HepG2 (cell line): ENCODE results near the gene RFXANK. TPM values are rescaled to one million over a fixed set of nuclear protein-coding genes. Genes with fewer than 3 reads are reported as not detected.
"Not testable (repeated sequence)": the region's sequence is repeated elsewhere in the genome, so short reads cannot be mapped to it uniquely, and the experiment has no call there.

Experiments used
- ATAC-seq: fragments of 200-7000 bp; cut with Tn5 transposase; 3 replicates; pipeline ENCODE4 v1.9.1; 2020; ENCODE audit warnings: mild to moderate bottlenecking, moderate library complexity
- BruUV-seq: library from RNA; stranded (reverse); fragments of 400-500 nt; replicated peaks from 2 replicates; lab custom pipeline; 2021; lab: Mats Ljungman, UMichigan
- CTCF ChIA-PET: fragments of 300-600 bp; formaldehyde crosslinking; extraction: SDS; loops from one replicate; lab custom pipeline; 2021; ENCODE audit warnings: low total read pairs, inconsistent platforms, low intra/inter-chr PET ratio; lab: Yijun Ruan, JAX
- POLR2A ChIA-PET: fragments of 350-600 bp; sonication (Branson Sonifier 250); formaldehyde crosslinking; loops from one replicate; lab custom pipeline; 2020; ENCODE audit warnings: antibody characterized with exemption, inconsistent platforms; lab: Yijun Ruan, JAX
- DNase-seq: peaks from one replicate; pipeline ENCODE4 v3.0.0-alpha.2; 2015; ENCODE audit warnings: low spot score
- FAIRE-seq: peaks from 3 replicates; lab custom pipeline; 2011; peaks lifted over from hg19 to GRCh38; lab: Jason Lieb, UNC
- H2AFZ ChIP-seq: one replicate; pipeline ENCODE4 v1.6.1; 2011; ENCODE audit warnings: low read length, inconsistent platforms
- H3K27ac ChIP-seq: fragments of 300-600 bp; 3 replicates; pipeline ENCODE4 v1.8.0; 2011; ENCODE audit warnings: mixed run types, mild to moderate bottlenecking, mixed read lengths, low read length, inconsistent platforms; ENCODE audit not compliant: insufficient read depth; ENCODE audit errors: extremely low read length
- H3K27me3 ChIP-seq, 2 experiments: fragments of 200-600 bp in 1 of 2; 2 replicates in 1 of 2; 3 replicates in 1 of 2; pipeline versions ENCODE4 v1.6.0 to v1.8.0; 2011; ENCODE audit warnings: low read length in 2 of 2, mild to moderate bottlenecking in 2 of 2, moderate library complexity in 2 of 2, inconsistent platforms in 1 of 2; ENCODE audit not compliant: insufficient read depth in 2 of 2, control insufficient read depth in 1 of 2
- H3K36me3 ChIP-seq, 2 experiments: fragments of 200-600 bp in 1 of 2; replicated peaks in 1 of 2; 2 replicates in 1 of 2; 3 replicates in 1 of 2; pipeline versions ENCODE4 v1.5.1 to v1.8.0; 2011; ENCODE audit warnings: low read length in 2 of 2, inconsistent platforms in 1 of 2; ENCODE audit not compliant: insufficient read depth in 2 of 2, control insufficient read depth in 1 of 2
- H3K4me1 ChIP-seq: 2 replicates; pipeline ENCODE4 v1.5.1; 2012; ENCODE audit warnings: low read length, inconsistent platforms; ENCODE audit not compliant: insufficient read depth
- H3K4me2 ChIP-seq: 2 replicates; pipeline ENCODE4 v1.6.0; 2011; ENCODE audit warnings: low read depth, low read length, inconsistent platforms
- H3K4me3 ChIP-seq, 3 experiments: fragments of 200-600 bp in 1 of 3; sonication (generic), shearing (Covaris generic) in 1 of 3; replicated peaks in 1 of 3; 2 replicates each; pipeline ENCODE4 v1.5.1; 2011 to 2016; ENCODE audit warnings: low read length in 3 of 3, inconsistent platforms in 2 of 3, low read depth in 2 of 3, mild to moderate bottlenecking in 2 of 3, control low read depth in 1 of 3, mixed read lengths in 1 of 3; ENCODE audit not compliant: insufficient read depth in 1 of 3
- H3K79me2 ChIP-seq: one replicate; pipeline ENCODE4 v1.6.1; 2011; ENCODE audit warnings: low read length, inconsistent platforms; ENCODE audit not compliant: insufficient read depth
- H3K9ac ChIP-seq: 2 replicates; pipeline ENCODE4 v1.6.0; 2011; ENCODE audit warnings: mild to moderate bottlenecking, low read depth, low read length, inconsistent platforms; ENCODE audit not compliant: insufficient read depth
- H3K9me3 ChIP-seq: 2 replicates; pipeline ENCODE4 v1.5.1; 2012; ENCODE audit warnings: mild to moderate bottlenecking, low read length
- H4K20me1 ChIP-seq: 2 replicates; pipeline ENCODE4 v1.6.0; 2011; ENCODE audit warnings: inconsistent platforms, mild to moderate bottlenecking, low read length, moderate library complexity; ENCODE audit not compliant: insufficient read depth
- GZF1 ChIP-seq: sonication (generic); formaldehyde crosslinking; IDR thresholded peaks from 2 replicates; pipeline ENCODE4 v1.5.1; 2020; ENCODE audit warnings: mild to moderate bottlenecking, missing genetic modification reagents
- SMARCC2 ChIP-seq: fragments of 450-650 bp; IDR thresholded peaks from 2 replicates; pipeline ENCODE4 v1.6.1; 2017; ENCODE audit warnings: antibody characterized with exemption, mild to moderate bottlenecking
- WGBS: methylation state at CpG from one replicate; pipeline ENCODE4 v1.1.6; 2017; ENCODE audit warnings: low lambda C conversion rate; 5-methylcytosine and 5-hydroxymethylcytosine counted together
- in situ Hi-C: cut with HindIII; loops from 2 replicates; pipeline ENCODE4 v1.10.0; 2017; ENCODE audit warnings: low pct_unique_long_range_greater_than_20kb; ENCODE audit not compliant: extremely low pct_ligation_motif_present
- intact Hi-C: fragments of 100-400 bp; cut with micrococcal nuclease; formaldehyde crosslinking; loops from one replicate; pipeline ENCODE4 v1.10.0; 2022; ENCODE audit not compliant: unreplicated experiment
- polyA plus RNA-seq, 8 experiments: library from polyadenylated mRNA; depleted of rRNA in 3 of 8; stranded (reverse) in 7 of 8; unstranded in 1 of 8; fragments of >200 nt; fragmentation: Illumina TruSeq in 4 of 8; extraction: Trizol in 4 of 8; gene quantifications; 2 replicates each; pipeline versions ENCODE4 v1.2.1 to v1.2.3, GENCODE V29; 2011 to 2016; ENCODE audit warnings: low read depth in 4 of 8, missing spikeins in 1 of 8, mixed read lengths in 1 of 8; ENCODE audit not compliant: insufficient read depth in 1 of 8
- total RNA-seq, 5 experiments: library from RNA; depleted of rRNA; stranded (reverse); fragments of >200 nt; fragmentation: Illumina TruSeq; extraction: Trizol; gene quantifications; 2 replicates each; pipeline ENCODE4 v1.2.3, GENCODE V29; 2016; ENCODE audit warnings: low read depth in 1 of 5
- TF ChIP-seq, protein P1 (sequence below): sonication (generic); formaldehyde crosslinking; IDR thresholded peaks from 2 replicates; pipeline ENCODE4 v1.4.0; 2020; ENCODE audit warnings: missing genetic modification reagents, borderline replicate concordance

Gene RFXANK
- total and polyA plus RNA-seq, 2 of the 13 experiments (the other 11 are each of a cell fraction or from before 2014, with no cell fraction given) = 49.9 to 80.7 TPM

DNA sequence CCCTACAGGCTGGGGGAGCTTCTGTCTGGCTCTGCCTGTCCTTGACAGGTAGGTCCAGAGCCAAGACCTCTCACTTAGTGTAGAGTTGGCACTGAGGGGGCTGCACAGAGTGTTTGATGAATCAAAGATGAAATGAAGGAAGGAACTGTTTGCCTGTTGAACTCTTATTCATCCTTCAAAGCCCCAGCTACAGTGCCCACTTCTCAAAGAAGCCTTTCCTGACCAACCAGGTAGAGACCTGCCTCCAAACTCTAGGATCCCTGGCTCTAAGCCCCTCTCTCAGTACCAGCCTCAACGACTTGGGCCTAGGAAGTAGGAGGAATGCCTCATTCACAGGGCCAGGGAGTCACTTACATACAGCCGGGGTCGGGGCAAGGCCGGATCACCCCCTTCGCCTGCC is 44.7 kb upstream of the RFXANK start:
- Histone ChIP-seq H3K9me3 (no peaks in the 10 kb centered on the region), H3K4me3 (no peak overlapping the region), H3K27me3 (no peaks in the 10 kb centered on the region), H3K4me1 (no peaks in the 10 kb centered on the region), H3K27ac (no peak overlapping the region), H2AFZ (no peak overlapping the region), H3K4me2 (no peak overlapping the region), H3K36me3 (peaks cover 2 to 11% of the 10 kb centered on the region in 2 experiments; a peak in 3 of 5 replicates), H4K20me1 (no peaks in the 10 kb centered on the region), H3K9ac (no peak overlapping the region), H3K79me2 (no peaks in the 10 kb centered on the region)
- BruUV-seq = no TSS peak
- FAIRE-seq (no peak), ATAC-seq (no peak), DNase-seq (no peak)
- WGBS = no CpG with 5 or more reads among the region's 5 CpGs
- intact Hi-C loops = no loop called here
- ChIA-PET CTCF (interaction anchor here (5.0 kb wide), 1 partner anchor 27 kb away, joined by 88 read pairs; no protein-coding TSS in a partner anchor), POLR2A (no interaction called here)
- TF ChIP-seq, protein P1, sequence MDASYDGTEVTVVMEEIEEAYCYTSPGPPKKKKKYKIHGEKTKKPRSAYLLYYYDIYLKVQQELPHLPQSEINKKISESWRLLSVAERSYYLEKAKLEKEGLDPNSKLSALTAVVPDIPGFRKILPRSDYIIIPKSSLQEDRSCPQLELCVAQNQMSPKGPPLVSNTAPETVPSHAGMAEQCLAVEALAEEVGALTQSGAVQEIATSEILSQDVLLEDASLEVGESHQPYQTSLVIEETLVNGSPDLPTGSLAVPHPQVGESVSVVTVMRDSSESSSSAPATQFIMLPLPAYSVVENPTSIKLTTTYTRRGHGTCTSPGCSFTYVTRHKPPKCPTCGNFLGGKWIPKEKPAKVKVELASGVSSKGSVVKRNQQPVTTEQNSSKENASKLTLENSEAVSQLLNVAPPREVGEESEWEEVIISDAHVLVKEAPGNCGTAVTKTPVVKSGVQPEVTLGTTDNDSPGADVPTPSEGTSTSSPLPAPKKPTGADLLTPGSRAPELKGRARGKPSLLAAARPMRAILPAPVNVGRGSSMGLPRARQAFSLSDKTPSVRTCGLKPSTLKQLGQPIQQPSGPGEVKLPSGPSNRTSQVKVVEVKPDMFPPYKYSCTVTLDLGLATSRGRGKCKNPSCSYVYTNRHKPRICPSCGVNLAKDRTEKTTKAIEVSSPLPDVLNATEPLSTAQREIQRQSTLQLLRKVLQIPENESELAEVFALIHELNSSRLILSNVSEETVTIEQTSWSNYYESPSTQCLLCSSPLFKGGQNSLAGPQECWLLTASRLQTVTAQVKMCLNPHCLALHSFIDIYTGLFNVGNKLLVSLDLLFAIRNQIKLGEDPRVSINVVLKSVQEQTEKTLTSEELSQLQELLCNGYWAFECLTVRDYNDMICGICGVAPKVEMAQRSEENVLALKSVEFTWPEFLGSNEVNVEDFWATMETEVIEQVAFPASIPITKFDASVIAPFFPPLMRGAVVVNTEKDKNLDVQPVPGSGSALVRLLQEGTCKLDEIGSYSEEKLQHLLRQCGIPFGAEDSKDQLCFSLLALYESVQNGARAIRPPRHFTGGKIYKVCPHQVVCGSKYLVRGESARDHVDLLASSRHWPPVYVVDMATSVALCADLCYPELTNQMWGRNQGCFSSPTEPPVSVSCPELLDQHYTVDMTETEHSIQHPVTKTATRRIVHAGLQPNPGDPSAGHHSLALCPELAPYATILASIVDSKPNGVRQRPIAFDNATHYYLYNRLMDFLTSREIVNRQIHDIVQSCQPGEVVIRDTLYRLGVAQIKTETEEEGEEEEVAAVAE = no peak
- TF ChIP-seq GZF1 (CRISPR knock-in tag) = no peak
- no peak for TF ChIP-seq SMARCC2
- in situ Hi-C loops = no loop called here

DNA sequence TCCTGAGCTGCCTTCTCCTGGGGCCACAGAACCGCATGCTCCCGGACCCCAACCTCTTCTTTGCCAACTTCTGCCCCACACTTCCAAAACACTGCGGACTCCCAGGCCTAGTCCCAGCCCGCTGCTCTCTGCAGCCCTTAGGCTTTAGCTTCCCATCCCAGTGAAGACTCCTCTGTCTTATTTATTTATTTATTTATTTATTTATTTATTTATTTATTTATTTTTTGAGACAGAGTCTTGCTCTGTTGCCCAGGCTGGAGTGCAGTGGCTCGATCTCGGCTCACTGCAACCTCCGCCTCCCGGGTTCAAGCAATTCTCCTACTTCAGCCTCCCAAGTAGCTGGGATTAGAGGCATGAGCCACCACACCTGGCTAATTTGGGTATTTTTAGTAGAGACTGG is 43.6 kb upstream of the RFXANK start:
- FAIRE-seq, H3K79me2 ChIP-seq, H3K27ac ChIP-seq, H3K27me3 ChIP-seq, in situ Hi-C loops, H3K4me1 ChIP-seq, H3K4me2 ChIP-seq, H3K9me3 ChIP-seq, POLR2A ChIA-PET, H3K4me3 ChIP-seq, H2AFZ ChIP-seq, CTCF ChIA-PET, ATAC-seq, intact Hi-C loops, BruUV-seq, DNase-seq, H3K9ac ChIP-seq, H4K20me1 ChIP-seq: not testable (repeated sequence)
- peaks cover 2 to 11% of the 10 kb centered on the region in 2 experiments; a peak in 3 of 5 replicates for H3K36me3 ChIP-seq
- 97% methylated on average over 8 of the region's 8 CpGs for WGBS
